Measurements from ENCODE around the gene KANSL1. TPM values are rescaled to one million over a fixed set of nuclear protein-coding genes. Genes with fewer than 3 reads are reported as not detected.

Gene KANSL1
- total RNA-seq, 1 donor from 2014 or later, result 136 TPM

DNA sequence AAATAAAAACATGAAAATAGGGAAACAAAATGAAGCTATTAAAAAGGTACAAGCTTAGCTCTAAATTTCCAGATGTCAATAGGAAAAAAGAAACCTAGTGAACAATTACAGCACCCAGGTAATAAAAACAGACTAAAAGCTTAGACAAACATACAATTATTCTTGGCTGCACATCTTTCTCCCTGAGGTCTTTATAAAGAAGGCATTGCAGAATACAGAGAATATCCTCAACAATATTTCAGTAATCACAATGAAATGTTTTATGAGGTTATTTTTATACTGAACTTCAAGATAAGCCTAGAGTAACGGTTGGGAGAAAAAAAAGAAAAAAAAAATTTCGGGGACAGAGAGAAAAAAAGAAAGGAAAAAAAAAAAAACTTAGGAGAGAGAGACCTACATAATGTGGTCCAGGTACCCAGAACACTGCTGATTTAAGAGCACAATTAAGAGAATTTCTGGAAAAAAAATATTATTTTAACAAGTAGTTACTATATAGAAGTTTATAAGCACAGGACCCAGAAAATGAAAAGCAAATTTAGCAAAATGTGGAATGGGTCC lies 26.5 kb downstream of the KANSL1 start:
- Mint-ChIP-seq H3K4me3 (no peak overlapping the region), H3K27me3 (ENCODE audit: insufficient read depth, low read depth) (no peaks in the 10 kb centered on the region), H3K9me3 (peaks cover 6% of the 10 kb centered on the region), H3K36me3 (peaks cover 68% of the 10 kb centered on the region), H3K4me1 (peaks cover 4% of the 10 kb centered on the region), H3K27ac (no peak overlapping the region)
- DNase-seq (ENCODE audit: low spot score), result no peak
- no peaks in the 10 kb centered on the region for H3K9me3 ChIP-seq (ENCODE audit: low read depth)
- H3K27me3 ChIP-seq, result no peaks in the 10 kb centered on the region
- H3K4me1 ChIP-seq, result peaks cover 18% of the 10 kb centered on the region
- no peak for TF ChIP-seq EZH2phosphoT487 (IDR thresholded peaks at IDR 0.05)
- no peak for TF ChIP-seq EZH2 (IDR thresholded peaks at IDR 0.05)
- H2AFZ ChIP-seq (replicated peaks), result no peak overlapping the region
- peaks cover 18% of the 10 kb centered on the region for H3F3A ChIP-seq (ENCODE audit: low read depth)
- no peak overlapping the region for H3K9ac ChIP-seq
- no peak overlapping the region for H3K4me2 ChIP-seq
- peaks cover 100% of the 10 kb centered on the region for H3K79me2 ChIP-seq (ENCODE audit: low read depth)
- H3K27ac ChIP-seq, result peak overlapping the region; percentile 9
- peaks cover 98% of the 10 kb centered on the region for H4K20me1 ChIP-seq (ENCODE audit: low read depth)
- no peak overlapping the region for H3K4me3 ChIP-seq
- H3K36me3 ChIP-seq, result peaks cover 20% of the 10 kb centered on the region

GRCh38 chr17:46163929-46164594 lies 29.2 kb downstream of the KANSL1 start:
- Mint-ChIP-seq H3K36me3 (peaks cover 52% of the 10 kb centered on the region), H3K27ac (no peak overlapping the region), H3K4me3 (no peak overlapping the region), H3K27me3 (ENCODE audit: insufficient read depth, low read depth) (no peaks in the 10 kb centered on the region), H3K4me1 (peaks cover under 1% of the 10 kb centered on the region), H3K9me3 (peaks cover 8% of the 10 kb centered on the region)
- peaks cover 11% of the 10 kb centered on the region for H3K36me3 ChIP-seq
- H3K9ac ChIP-seq, result no peak overlapping the region
- no peak overlapping the region for H3K4me2 ChIP-seq
- H3K9me3 ChIP-seq (ENCODE audit: low read depth), result no peaks in the 10 kb centered on the region
- H3K27me3 ChIP-seq, result no peaks in the 10 kb centered on the region
- no peak overlapping the region for H3K4me3 ChIP-seq
- H4K20me1 ChIP-seq (ENCODE audit: low read depth), result peaks cover 98% of the 10 kb centered on the region
- H3K27ac ChIP-seq, result peak overlapping the region; percentile 36
- no peak overlapping the region for H2AFZ ChIP-seq (replicated peaks)
- peaks cover 100% of the 10 kb centered on the region for H3K79me2 ChIP-seq (ENCODE audit: low read depth)
- peaks cover 4% of the 10 kb centered on the region for H3F3A ChIP-seq (ENCODE audit: low read depth)
- no peak for DNase-seq (ENCODE audit: low spot score)
- peaks cover 16% of the 10 kb centered on the region for H3K4me1 ChIP-seq
- TF ChIP-seq, protein P1, sequence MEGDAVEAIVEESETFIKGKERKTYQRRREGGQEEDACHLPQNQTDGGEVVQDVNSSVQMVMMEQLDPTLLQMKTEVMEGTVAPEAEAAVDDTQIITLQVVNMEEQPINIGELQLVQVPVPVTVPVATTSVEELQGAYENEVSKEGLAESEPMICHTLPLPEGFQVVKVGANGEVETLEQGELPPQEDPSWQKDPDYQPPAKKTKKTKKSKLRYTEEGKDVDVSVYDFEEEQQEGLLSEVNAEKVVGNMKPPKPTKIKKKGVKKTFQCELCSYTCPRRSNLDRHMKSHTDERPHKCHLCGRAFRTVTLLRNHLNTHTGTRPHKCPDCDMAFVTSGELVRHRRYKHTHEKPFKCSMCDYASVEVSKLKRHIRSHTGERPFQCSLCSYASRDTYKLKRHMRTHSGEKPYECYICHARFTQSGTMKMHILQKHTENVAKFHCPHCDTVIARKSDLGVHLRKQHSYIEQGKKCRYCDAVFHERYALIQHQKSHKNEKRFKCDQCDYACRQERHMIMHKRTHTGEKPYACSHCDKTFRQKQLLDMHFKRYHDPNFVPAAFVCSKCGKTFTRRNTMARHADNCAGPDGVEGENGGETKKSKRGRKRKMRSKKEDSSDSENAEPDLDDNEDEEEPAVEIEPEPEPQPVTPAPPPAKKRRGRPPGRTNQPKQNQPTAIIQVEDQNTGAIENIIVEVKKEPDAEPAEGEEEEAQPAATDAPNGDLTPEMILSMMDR (IDR thresholded peaks at IDR 0.05), result no peak
- TF ChIP-seq EZH2phosphoT487 (IDR thresholded peaks at IDR 0.05) (no peak), EZH2 (IDR thresholded peaks at IDR 0.05) (no peak)

DNA sequence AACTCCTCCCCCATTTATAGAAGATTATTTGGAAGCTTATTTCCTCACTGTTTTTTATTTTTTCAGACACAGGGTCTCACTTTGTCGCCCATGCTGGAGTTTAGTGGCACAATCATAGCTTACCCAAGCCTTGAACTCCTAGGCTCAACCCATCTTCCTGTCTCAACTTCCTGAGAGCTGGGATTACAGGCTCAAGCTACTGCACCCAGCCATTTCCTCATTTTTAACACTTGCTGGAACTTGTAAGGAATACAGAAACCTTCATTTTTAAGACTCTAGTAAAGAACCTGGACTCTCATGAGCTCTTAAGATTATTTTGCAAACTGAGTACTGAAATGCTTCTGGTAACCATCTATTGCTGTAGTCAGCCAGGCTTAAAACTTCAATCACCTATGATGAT lies 29.9 kb downstream of the KANSL1 start:
- no peak for TF ChIP-seq EZH2phosphoT487 (IDR thresholded peaks at IDR 0.05)
- TF ChIP-seq, protein P1 (IDR thresholded peaks at IDR 0.05), result no peak
- TF ChIP-seq EZH2 (IDR thresholded peaks at IDR 0.05), result no peak
- H3K4me2 ChIP-seq, result no peak overlapping the region
- Mint-ChIP-seq H3K27me3 (ENCODE audit: insufficient read depth, low read depth) (no peaks in the 10 kb centered on the region), H3K4me1 (peaks cover 5% of the 10 kb centered on the region), H3K4me3 (no peak overlapping the region), H3K9me3 (peaks cover 10% of the 10 kb centered on the region), H3K27ac (no peak overlapping the region), H3K36me3 (peaks cover 49% of the 10 kb centered on the region)
- H3K27ac ChIP-seq, result no peak overlapping the region
- H3F3A ChIP-seq (ENCODE audit: low read depth), result no peaks in the 10 kb centered on the region
- H3K36me3 ChIP-seq, result peaks cover 11% of the 10 kb centered on the region
- no peak overlapping the region for H2AFZ ChIP-seq (replicated peaks)
- no peak for DNase-seq (ENCODE audit: low spot score)
- no peak overlapping the region for H3K9ac ChIP-seq
- peaks cover 98% of the 10 kb centered on the region for H4K20me1 ChIP-seq (ENCODE audit: low read depth)
- no peak overlapping the region for H3K4me3 ChIP-seq
- H3K9me3 ChIP-seq (ENCODE audit: low read depth), result no peaks in the 10 kb centered on the region
- no peaks in the 10 kb centered on the region for H3K27me3 ChIP-seq
- H3K4me1 ChIP-seq, result peaks cover 13% of the 10 kb centered on the region
- peaks cover 100% of the 10 kb centered on the region for H3K79me2 ChIP-seq (ENCODE audit: low read depth)

GRCh38 chr17:46162866-46163265 lies 30.4 kb downstream of the KANSL1 start:
- peaks cover 5% of the 10 kb centered on the region for H3K4me1 Mint-ChIP-seq
- no peaks in the 10 kb centered on the region for H3K27me3 Mint-ChIP-seq (ENCODE audit: insufficient read depth, low read depth)
- no peak overlapping the region for H3K4me3 ChIP-seq
- no peaks in the 10 kb centered on the region for H3K9me3 ChIP-seq (ENCODE audit: low read depth)
- no peak for DNase-seq (ENCODE audit: low spot score)
- H3K4me3 Mint-ChIP-seq, result no peak overlapping the region
- peaks cover 11% of the 10 kb centered on the region for H3K36me3 ChIP-seq
- no peaks in the 10 kb centered on the region for H3F3A ChIP-seq (ENCODE audit: low read depth)
- no peaks in the 10 kb centered on the region for H3K27me3 ChIP-seq
- H3K27ac Mint-ChIP-seq, result no peak overlapping the region
- peaks cover 10% of the 10 kb centered on the region for H3K9me3 Mint-ChIP-seq
- peaks cover 13% of the 10 kb centered on the region for H3K4me1 ChIP-seq
- no peak overlapping the region for H2AFZ ChIP-seq (replicated peaks)
- H3K9ac ChIP-seq, result no peak overlapping the region
- peaks cover 98% of the 10 kb centered on the region for H4K20me1 ChIP-seq (ENCODE audit: low read depth)
- no peak overlapping the region for H3K4me2 ChIP-seq
- H3K36me3 Mint-ChIP-seq, result peaks cover 47% of the 10 kb centered on the region
- H3K27ac ChIP-seq, result no peak overlapping the region
- TF ChIP-seq, protein P1 (IDR thresholded peaks at IDR 0.05), result no peak
- TF ChIP-seq EZH2 (IDR thresholded peaks at IDR 0.05) (no peak), EZH2phosphoT487 (IDR thresholded peaks at IDR 0.05) (no peak)
- H3K79me2 ChIP-seq (ENCODE audit: low read depth), result peaks cover 100% of the 10 kb centered on the region
